HG02678 (cell line): ENCODE results near the gene ABHD4.
"Not testable (repeated sequence)": the region's sequence is repeated elsewhere in the genome, so short reads cannot be mapped to it uniquely, and the experiment has no call there.

ENCODE experiments used
- ATAC-seq: cut with Tn5 transposase; IDR thresholded peaks from one replicate; pipeline ENCODE4 v1.9.1; 2021; ENCODE audit warnings: mild to moderate bottlenecking, moderate library complexity; ENCODE audit not compliant: unreplicated experiment

The ABHD4 gene

GRCh38 chr14:22588526-22589095 lies 9.5 kb upstream of the ABHD4 start:
- no peak for ATAC-seq

GRCh38 chr14:22589096-22589839 lies 8.8 kb upstream of the ABHD4 start, which contains the start of gene DAD1:
Gene DAD1, minus strand, starts transcription at chr14:22589224. Its CDS starts 67 bp downstream, at chr14:22589157.
- peak; percentile 91 for ATAC-seq

GRCh38 chr14:22593189-22593588 lies 4.9 kb upstream of the ABHD4 start:
- ATAC-seq = no peak

GRCh38 chr14:22593601-22594000 lies 4.5 kb upstream of the ABHD4 start:
- no peak for ATAC-seq

GRCh38 chr14:22594156-22594716 lies 3.9 kb upstream of the ABHD4 start:
- ATAC-seq = no peak

- ATAC-seq = no peak
These were observed 1.7 kb upstream of the ABHD4 start for GRCh38 chr14:22596354-22596879.

GRCh38 chr14:22597265-22597664 lies 835 bp upstream of the ABHD4 start:
- no peak for ATAC-seq

GRCh38 chr14:22597771-22598098 lies 365 bp upstream of the ABHD4 start:
- ATAC-seq = peak; percentile 32

- no peak for ATAC-seq
These were observed 770 bp downstream of the ABHD4 start for GRCh38 chr14:22598896-22599244.

GRCh38 chr14:22599349-22599748 lies 1.2 kb downstream of the ABHD4 start:
- ATAC-seq = no peak

- no peak for ATAC-seq
These were observed 1.9 kb downstream of the ABHD4 start for GRCh38 chr14:22600027-22600426.

GRCh38 chr14:22601456-22601855 lies 3.4 kb downstream of the ABHD4 start:
- no peak for ATAC-seq

- no peak for ATAC-seq
These were observed 3.9 kb downstream of the ABHD4 start for GRCh38 chr14:22601996-22602395.

- no peak for ATAC-seq
These were observed 4.8 kb downstream of the ABHD4 start for GRCh38 chr14:22602862-22603261.

GRCh38 chr14:22606380-22606779 lies 8.3 kb downstream of the ABHD4 start:
- ATAC-seq = no peak

- no peak for ATAC-seq
These were observed 9.2 kb downstream of the ABHD4 start for GRCh38 chr14:22607291-22607690.

GRCh38 chr14:22610931-22611330 lies 12.8 kb downstream of the ABHD4 start:
- no peak for ATAC-seq

- ATAC-seq = no peak
These were observed 15.1 kb downstream of the ABHD4 start for GRCh38 chr14:22613106-22613695.

- no peak for ATAC-seq
These were observed 15.7 kb downstream of the ABHD4 start for GRCh38 chr14:22613736-22614239.

- no peak for ATAC-seq
These were observed 16.2 kb downstream of the ABHD4 start for GRCh38 chr14:22614240-22614799.

- ATAC-seq = not testable (repeated sequence)
These were observed 17.7 kb downstream of the ABHD4 start for GRCh38 chr14:22615765-22616164.
